GM21619 (cell line): ENCODE data around the gene TEX19.

Experiments used
- ATAC-seq: cut with Tn5 transposase; IDR thresholded peaks from one replicate; pipeline ENCODE4 v1.9.1; 2021; ENCODE audit not compliant: unreplicated experiment

Gene TEX19

GRCh38 chr17:82320956-82321927, 37.8 kb upstream of the TEX19 start:
- no peak for ATAC-seq

GRCh38 chr17:82321947-82322466, 37.0 kb upstream of the TEX19 start:
- ATAC-seq, result no peak

GRCh38 chr17:82322526-82323453, 36.3 kb upstream of the TEX19 start:
- no peak for ATAC-seq

DNA sequence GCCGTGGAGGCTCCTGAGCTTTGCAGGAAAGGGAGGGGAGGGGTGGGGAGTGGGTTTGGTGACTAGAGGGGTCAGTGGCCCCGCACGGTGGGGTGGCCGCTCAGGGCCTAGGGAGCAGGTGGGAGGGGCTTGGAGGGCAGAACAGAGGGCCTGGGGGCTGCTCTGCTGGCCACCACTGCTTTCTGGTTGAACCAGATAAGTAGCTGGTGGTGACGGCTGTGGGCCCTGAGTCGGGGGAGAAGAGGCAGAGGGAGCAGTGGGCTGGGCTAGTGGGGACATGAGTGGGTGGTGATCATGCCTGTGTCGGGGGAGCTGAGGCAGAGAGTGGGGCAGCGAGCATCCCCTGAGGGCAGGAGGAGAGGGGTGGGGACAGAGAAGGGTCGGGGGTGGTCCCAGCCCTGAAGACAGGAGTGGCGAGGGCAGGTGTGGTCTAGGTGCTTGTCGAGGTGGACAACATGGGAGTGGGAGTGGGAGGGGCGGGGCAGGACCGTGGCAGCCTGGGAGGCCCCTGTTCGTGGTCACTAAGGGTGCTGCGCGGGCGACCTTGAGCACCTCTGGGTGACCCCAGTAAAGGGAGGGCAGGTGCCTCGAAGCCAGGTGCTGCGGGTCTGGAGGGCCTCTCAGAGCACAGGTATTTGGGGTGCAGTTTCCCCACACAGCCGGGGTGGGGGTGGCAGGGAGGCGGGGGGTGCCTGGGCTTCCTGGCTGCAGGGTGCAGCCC, 35.4 kb upstream of the TEX19 start:
- ATAC-seq, result no peak

GRCh38 chr17:82324566-82325285, 34.3 kb upstream of the TEX19 start:
- no peak for ATAC-seq

- no peak for ATAC-seq
Observed at GRCh38 chr17:82325286-82326180, 33.5 kb upstream of the TEX19 start.

- no peak for ATAC-seq
Observed at GRCh38 chr17:82327289-82327688, 31.8 kb upstream of the TEX19 start.

- ATAC-seq, result no peak
Observed at GRCh38 chr17:82327757-82328140, 31.3 kb upstream of the TEX19 start.

- no peak for ATAC-seq
Observed at GRCh38 chr17:82328141-82328993, 30.7 kb upstream of the TEX19 start.

GRCh38 chr17:82328994-82329507, 30.0 kb upstream of the TEX19 start:
- no peak for ATAC-seq

DNA sequence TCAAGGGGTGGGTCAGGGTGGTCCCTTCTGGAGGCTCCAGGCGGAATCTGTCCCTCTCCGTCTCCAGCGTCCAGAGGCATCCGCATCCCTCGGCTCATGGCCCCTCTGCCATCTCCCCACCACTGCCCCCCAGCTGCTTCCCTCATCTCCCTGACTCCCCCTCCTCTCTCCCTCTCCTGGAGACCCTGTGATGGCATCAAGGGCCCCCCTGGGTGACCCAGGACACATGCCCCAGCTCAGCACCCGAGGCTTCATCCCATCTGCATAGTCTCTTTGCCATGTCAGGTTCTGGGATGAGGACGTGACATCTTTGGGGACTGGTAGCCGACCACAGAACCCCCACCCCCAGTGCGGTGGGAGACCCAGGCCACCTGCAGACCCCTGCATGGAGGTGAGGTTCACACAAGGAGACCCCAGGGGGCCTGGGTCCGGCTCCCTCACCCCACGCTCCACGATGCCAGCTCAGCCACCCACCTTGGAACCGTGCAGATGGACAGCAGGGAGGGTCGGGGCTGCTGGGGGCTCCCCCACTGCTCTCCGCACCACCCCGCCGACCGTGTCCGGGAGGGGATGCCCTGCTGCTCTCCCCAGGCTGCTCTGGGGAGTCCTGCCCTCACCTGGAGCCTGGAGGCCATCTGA, 29.2 kb upstream of the TEX19 start:
- no peak for ATAC-seq

GRCh38 chr17:82330322-82331239, 28.5 kb upstream of the TEX19 start:
- no peak for ATAC-seq

GRCh38 chr17:82331345-82331939, 27.6 kb upstream of the TEX19 start:
- ATAC-seq, result no peak

- no peak for ATAC-seq
Observed at GRCh38 chr17:82332669-82333278, 26.3 kb upstream of the TEX19 start.

DNA sequence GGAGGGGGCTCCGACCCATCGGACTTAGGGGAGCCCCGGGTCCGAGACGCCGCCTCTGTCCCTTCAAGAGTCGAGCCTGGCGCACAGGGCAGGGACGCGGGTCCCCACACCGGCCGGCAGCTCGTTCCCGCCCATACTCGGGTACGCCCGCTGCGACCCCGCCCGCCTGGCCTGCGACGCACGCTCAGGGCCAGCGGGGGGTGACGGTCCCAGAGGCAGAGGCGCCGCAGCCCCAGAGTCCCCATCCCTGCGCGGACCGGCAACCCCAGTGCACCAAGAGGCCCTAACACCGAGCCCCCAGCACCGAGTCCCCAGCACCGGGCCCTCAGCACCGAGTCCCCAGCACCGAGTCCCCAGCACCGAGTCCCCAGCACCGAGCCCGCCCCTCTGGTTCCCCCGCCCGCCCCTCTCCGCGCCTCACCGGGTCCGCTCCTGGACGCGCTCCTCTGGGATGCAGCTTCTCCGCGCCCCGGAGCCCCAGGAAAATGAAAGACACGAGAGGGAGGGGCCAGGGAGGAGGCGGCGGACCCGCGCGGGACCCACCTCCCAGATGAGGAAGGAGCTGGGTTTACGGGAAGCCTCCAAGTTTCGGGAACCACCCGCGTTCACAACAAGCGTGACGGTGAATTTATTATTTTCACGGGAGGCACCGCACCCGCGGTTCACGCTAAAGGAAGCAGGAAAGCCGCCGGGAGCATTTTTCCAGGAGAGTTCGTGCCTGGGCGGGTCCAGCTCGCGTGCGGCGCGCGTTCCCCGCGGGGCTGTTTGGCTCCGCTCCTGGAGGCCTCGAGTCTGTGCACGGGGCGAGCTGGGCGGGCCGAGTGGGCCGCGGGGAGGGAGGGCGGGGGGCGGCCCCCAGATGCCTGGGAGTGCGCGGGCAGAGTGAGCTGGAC, 25.5 kb upstream of the TEX19 start, which contains the start of gene SECTM1:
SECTM1 (minus strand) TSS at position 488 of the 893 bp plus-strand sequence. CDS start 6,526 bp downstream, outside the sequence.
- ATAC-seq, result no peak
